Prostate gland (tissue), 2 donors: ENCODE measurements around the gene REEP3. TPM values are rescaled to one million over a fixed set of nuclear protein-coding genes. Genes with fewer than 3 reads are reported as not detected.

Source experiments
- DNase-seq: peaks from one replicate; pipeline ENCODE4 v3.0.0-alpha.2; 2019; ENCODE audit warnings: low spot score
- H3K27ac ChIP-seq, 2 donors: fragments of 200-600 bp; sonication (generic); 2 replicates each; pipeline ENCODE4 v1.5.1; 2017 to 2019
- H3K27me3 ChIP-seq: fragments of 200-600 bp; sonication (generic); replicated peaks from 2 replicates; pipeline ENCODE4 v1.5.1; 2019; ENCODE audit not compliant: insufficient read depth
- H3K36me3 ChIP-seq, 2 donors: fragments of 200-600 bp; sonication (generic); 1 replicate in 1 of 2; 2 replicates in 1 of 2; pipeline versions ENCODE4 v1.5.1 to v1.8.1; 2017 to 2019
- H3K4me1 ChIP-seq: fragments of 200-600 bp; sonication (generic); replicated peaks from 2 replicates; pipeline ENCODE4 v1.5.1; 2019
- H3K4me3 ChIP-seq, 2 donors: fragments of 200-600 bp; sonication (generic); 2 replicates each; pipeline ENCODE4 v1.5.1; 2017 to 2019
- H3K9me3 ChIP-seq: fragments of 200-600 bp; sonication (generic); 2 replicates; pipeline ENCODE4 v1.5.1; 2017
- POLR2A ChIP-seq: fragments of 450-650 bp; IDR thresholded peaks from one replicate; pipeline ENCODE4 v1.6.1; 2016; ENCODE audit warnings: antibody characterized with exemption, mild to moderate bottlenecking
- POLR2AphosphoS5 ChIP-seq: sonication (generic); formaldehyde crosslinking; IDR thresholded peaks from one replicate; pipeline ENCODE4 v1.6.1; 2017; ENCODE audit warnings: antibody characterized with exemption
- whole genome bisulfite sequencing: methylation state at CpG from one replicate; pipeline ENCODE4 v1.1.5; 2018; 5-methylcytosine and 5-hydroxymethylcytosine counted together
- intact Hi-C: fragments of 100-400 bp; cut with DNase I; formaldehyde crosslinking; loops from one replicate; pipeline ENCODE4 v1.14.2; 2022
- total RNA-seq, 2 donors: library from RNA; depleted of rRNA; stranded (reverse); fragments of >200 nt; gene quantifications; one replicate each; pipeline ENCODE4 v1.1.0, GENCODE V29; 2016
- TF ChIP-seq, protein P1 (sequence below), 4 experiments: fragments of 200-600 bp in 2 of 4; fragments of 450-650 bp in 2 of 4; sonication (generic) in 2 of 4; IDR thresholded peaks; 1 replicate in 3 of 4; 2 replicates in 1 of 4; pipeline ENCODE4 v1.5.1; 2016 to 2019; ENCODE audit warnings: antibody characterized with exemption in 4 of 4, mild to moderate bottlenecking in 2 of 4, moderate library complexity in 2 of 4

REEP3 gene
- total RNA-seq, 2 donors from 2014 or later: 32.0 to 52.4 TPM

GRCh38 chr10:63527401-63527800, 6.2 kb downstream of the REEP3 start:
- Histone ChIP-seq H3K27ac (no peak overlapping the region), H3K9me3 (no peaks in the 10 kb centered on the region), H3K27me3 (no peaks in the 10 kb centered on the region), H3K4me3 (no peak overlapping the region), H3K36me3 (no peaks in the 10 kb centered on the region), H3K4me1 (peaks cover 6% of the 10 kb centered on the region)
- intact Hi-C loops: loop anchor here (10.0 kb wide), 2 partner anchors 263 to 323 kb away; no protein-coding TSS in a partner anchor
- TF ChIP-seq POLR2AphosphoS5 (no peak), POLR2A (no peak)
- TF ChIP-seq, protein P1, sequence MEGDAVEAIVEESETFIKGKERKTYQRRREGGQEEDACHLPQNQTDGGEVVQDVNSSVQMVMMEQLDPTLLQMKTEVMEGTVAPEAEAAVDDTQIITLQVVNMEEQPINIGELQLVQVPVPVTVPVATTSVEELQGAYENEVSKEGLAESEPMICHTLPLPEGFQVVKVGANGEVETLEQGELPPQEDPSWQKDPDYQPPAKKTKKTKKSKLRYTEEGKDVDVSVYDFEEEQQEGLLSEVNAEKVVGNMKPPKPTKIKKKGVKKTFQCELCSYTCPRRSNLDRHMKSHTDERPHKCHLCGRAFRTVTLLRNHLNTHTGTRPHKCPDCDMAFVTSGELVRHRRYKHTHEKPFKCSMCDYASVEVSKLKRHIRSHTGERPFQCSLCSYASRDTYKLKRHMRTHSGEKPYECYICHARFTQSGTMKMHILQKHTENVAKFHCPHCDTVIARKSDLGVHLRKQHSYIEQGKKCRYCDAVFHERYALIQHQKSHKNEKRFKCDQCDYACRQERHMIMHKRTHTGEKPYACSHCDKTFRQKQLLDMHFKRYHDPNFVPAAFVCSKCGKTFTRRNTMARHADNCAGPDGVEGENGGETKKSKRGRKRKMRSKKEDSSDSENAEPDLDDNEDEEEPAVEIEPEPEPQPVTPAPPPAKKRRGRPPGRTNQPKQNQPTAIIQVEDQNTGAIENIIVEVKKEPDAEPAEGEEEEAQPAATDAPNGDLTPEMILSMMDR (IDR thresholded peaks at IDR 0.05): no peak
- no peak for DNase-seq
- WGBS: 93% methylated on average over 4 of the region's 4 CpGs

DNA sequence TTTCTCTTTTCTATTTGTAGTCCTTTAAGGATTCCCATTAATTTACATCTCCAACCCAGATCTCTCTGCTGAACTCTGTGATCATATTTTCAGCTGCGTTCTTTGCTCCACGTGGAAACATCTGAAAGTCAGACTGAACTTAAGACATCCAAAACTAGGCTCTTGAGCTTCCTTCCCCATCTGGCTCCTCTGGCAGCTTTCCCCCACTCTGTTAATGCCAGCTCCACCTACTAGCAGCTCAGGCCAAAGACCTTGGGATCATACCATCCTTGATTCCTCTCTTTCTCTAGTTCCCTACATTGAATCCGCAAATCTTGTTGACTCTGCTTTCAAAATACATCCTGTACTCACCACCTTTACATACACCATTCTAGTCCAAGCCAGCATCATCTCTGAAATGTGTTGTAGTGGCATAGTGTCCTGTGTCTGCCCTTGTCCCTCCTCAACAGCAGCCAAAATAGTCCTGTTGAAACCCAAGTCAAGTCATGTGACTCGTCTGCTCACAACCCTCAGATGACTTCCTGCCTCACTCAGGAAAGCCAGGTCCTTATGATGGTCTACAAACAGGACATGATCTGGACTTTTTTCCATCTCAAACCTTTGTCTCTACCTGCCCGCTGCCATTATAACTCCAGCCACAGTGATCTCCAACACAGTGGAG, 7.0 kb downstream of the REEP3 start:
- Histone ChIP-seq H3K27me3 (no peaks in the 10 kb centered on the region), H3K36me3 (no peaks in the 10 kb centered on the region), H3K4me3 (no peak overlapping the region), H3K27ac (no peak overlapping the region), H3K9me3 (no peaks in the 10 kb centered on the region), H3K4me1 (peaks cover 5% of the 10 kb centered on the region)
- 90% methylated on average over 5 of the region's 5 CpGs for WGBS
- intact Hi-C loops: loop anchor here (10.0 kb wide), 2 partner anchors 263 to 323 kb away; no protein-coding TSS in a partner anchor
- TF ChIP-seq, protein P1 (IDR thresholded peaks at IDR 0.05): no peak
- TF ChIP-seq POLR2AphosphoS5 (no peak), POLR2A (no peak)
- no peak for DNase-seq

DNA sequence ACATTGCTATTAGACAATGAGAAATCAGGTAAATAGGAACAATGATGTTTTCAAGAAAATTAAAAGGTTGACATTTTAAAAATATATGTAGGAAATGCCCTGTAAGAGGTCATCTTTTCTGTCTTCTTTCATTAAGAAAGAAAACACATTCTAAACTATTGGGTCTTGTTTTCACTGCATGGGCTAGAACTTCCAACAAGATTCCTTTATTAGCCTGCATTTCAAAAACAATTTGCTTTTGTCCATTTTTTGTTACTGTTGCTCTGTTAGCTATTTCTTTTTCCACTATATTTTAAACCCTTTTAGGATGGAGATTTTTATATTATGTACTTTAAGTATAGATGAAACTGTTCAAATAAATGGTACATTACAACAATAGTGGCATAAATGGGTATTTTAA, 9.2 kb downstream of the REEP3 start:
- H3K36me3 ChIP-seq: no peaks in the 10 kb centered on the region
- H3K27me3 ChIP-seq: no peaks in the 10 kb centered on the region
- no peak for DNase-seq
- TF ChIP-seq POLR2AphosphoS5: no peak
- TF ChIP-seq, protein P1 (IDR thresholded peaks at IDR 0.05): no peak
- no peak for TF ChIP-seq POLR2A
- no peak overlapping the region for H3K27ac ChIP-seq
- H3K4me3 ChIP-seq: no peak overlapping the region
- no peaks in the 10 kb centered on the region for H3K9me3 ChIP-seq
- intact Hi-C loops: no loop called here
- no peaks in the 10 kb centered on the region for H3K4me1 ChIP-seq

DNA sequence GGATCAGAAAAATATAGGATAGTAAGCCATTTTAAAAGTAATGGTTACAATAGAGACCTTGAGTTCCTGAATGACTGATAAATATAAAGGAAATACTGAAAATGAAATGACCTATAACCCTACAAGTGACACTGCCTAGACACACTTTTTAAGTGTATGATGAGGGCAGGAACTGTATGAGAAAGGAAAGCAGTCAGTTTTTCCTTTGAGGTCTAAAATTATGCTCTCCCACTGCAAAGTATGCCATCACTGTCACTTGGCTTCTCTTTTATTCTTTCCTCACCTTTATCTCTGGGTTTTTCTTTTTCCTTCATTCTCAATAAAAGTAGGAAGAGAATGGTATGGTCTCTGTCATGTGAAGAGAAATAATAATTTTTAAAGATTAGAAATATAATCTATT, 13.5 kb downstream of the REEP3 start:
- Histone ChIP-seq H3K9me3 (no peaks in the 10 kb centered on the region), H3K36me3 (no peaks in the 10 kb centered on the region), H3K27ac (no peak overlapping the region), H3K27me3 (no peaks in the 10 kb centered on the region), H3K4me1 (no peaks in the 10 kb centered on the region), H3K4me3 (no peak overlapping the region)
- intact Hi-C loops: no loop called here
- DNase-seq: no peak
- TF ChIP-seq POLR2A (no peak), POLR2AphosphoS5 (no peak)
- TF ChIP-seq, protein P1 (IDR thresholded peaks at IDR 0.05): no peak

GRCh38 chr10:63536698-63537097, 15.5 kb downstream of the REEP3 start:
- no peaks in the 10 kb centered on the region for H3K9me3 ChIP-seq
- H3K4me3 ChIP-seq: no peak overlapping the region
- H3K27ac ChIP-seq: no peak overlapping the region
- intact Hi-C loops: no loop called here
- H3K27me3 ChIP-seq: no peaks in the 10 kb centered on the region
- TF ChIP-seq POLR2A (no peak), POLR2AphosphoS5 (no peak)
- TF ChIP-seq, protein P1 (IDR thresholded peaks at IDR 0.05): no peak
- H3K36me3 ChIP-seq: no peaks in the 10 kb centered on the region
- no peak for DNase-seq
- no peaks in the 10 kb centered on the region for H3K4me1 ChIP-seq
